Vagina (tissue), 2 donors: ENCODE data around the gene COL16A1. TPM values are rescaled to one million over a fixed set of nuclear protein-coding genes. Genes with fewer than 3 reads are reported as not detected.

Source experiments
- DNase-seq, 2 donors: peaks; one replicate each; pipeline ENCODE4 v3.0.0-alpha.2; 2017; ENCODE audit errors: extremely low spot score in 2 of 2
- H3K27ac ChIP-seq: fragments of 200-600 bp; sonication (generic); one replicate; pipeline ENCODE4 v1.5.1; 2019
- H3K27me3 ChIP-seq: fragments of 200-600 bp; sonication (generic); one replicate; pipeline ENCODE4 v1.5.1; 2019
- H3K36me3 ChIP-seq, 2 donors: fragments of 200-600 bp; sonication (generic); one replicate each; pipeline ENCODE4 v1.5.1; 2017 to 2019
- H3K4me1 ChIP-seq: fragments of 200-600 bp; sonication (generic); one replicate; pipeline ENCODE4 v1.5.1; 2019
- H3K4me3 ChIP-seq, 2 donors: fragments of 200-600 bp; sonication (generic); 1 replicate in 1 of 2; 2 replicates in 1 of 2; pipeline ENCODE4 v1.5.1; 2016 to 2019
- H3K9me3 ChIP-seq: fragments of 200-600 bp; sonication (generic); one replicate; pipeline ENCODE4 v1.5.1; 2019
- CTCF ChIP-seq, 3 experiments: fragments of 450-650 bp in 2 of 3; fragments of 200-600 bp in 1 of 3; sonication (generic) in 1 of 3; IDR thresholded peaks; one replicate each; pipeline ENCODE4 v1.5.1; 2017 to 2019; ENCODE audit warnings: antibody characterized with exemption in 3 of 3, mild to moderate bottlenecking in 2 of 3, moderate library complexity in 2 of 3
- POLR2A ChIP-seq, 2 donors: fragments of 450-650 bp; IDR thresholded peaks; one replicate each; pipeline ENCODE4 v1.6.1; 2017; ENCODE audit warnings: antibody characterized with exemption in 2 of 2, mild to moderate bottlenecking in 2 of 2, moderate library complexity in 2 of 2
- POLR2AphosphoS5 ChIP-seq, 2 donors: sonication (generic); formaldehyde crosslinking; IDR thresholded peaks; one replicate each; pipeline ENCODE4 v1.9.0; 2017; ENCODE audit warnings: antibody characterized with exemption in 2 of 2, mild to moderate bottlenecking in 2 of 2, low read depth in 1 of 2; ENCODE audit not compliant: insufficient read depth in 1 of 2
- intact Hi-C: fragments of 100-400 bp; cut with DNase I; formaldehyde crosslinking; loops from one replicate; pipeline ENCODE4 v1.15.1; 2023
- total RNA-seq: library from RNA; depleted of rRNA; stranded (reverse); fragments of >200 nt; gene quantifications from one replicate; pipeline ENCODE4 v1.2.3, GENCODE V29; 2016

COL16A1 gene
- total RNA-seq, 1 donor from 2014 or later: 82.3 TPM

DNA sequence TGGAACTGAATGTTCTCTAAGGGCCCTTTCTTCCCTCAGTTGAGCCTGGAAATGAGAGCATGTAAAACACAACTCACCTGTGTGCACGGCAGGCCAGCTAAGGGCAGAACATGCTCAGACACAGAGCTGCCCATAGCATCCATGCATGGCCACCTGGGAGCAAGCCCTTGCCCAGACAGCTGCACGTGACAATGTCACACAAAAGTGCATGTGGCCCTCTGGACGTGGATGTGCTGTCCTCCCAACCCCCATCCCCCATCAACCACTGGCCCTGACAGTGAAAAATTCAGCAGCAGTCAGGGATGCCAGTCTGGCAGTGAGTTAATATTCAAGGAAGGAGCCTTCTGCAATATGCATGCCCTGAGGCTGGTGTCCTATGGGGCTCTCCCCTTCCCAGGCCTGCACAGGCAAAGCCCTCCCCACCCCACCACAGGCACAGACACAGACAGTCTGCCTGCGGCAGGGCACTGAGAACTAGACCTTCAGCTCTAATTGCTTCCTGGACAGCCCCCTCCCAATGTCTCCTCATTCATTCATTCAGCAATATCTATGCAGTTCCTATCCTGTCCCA lies 14.6 kb upstream of the COL16A1 start:
- intact Hi-C loops: loop anchor here (5.0 kb wide), 2 partner anchors 51 to 69 kb away; no protein-coding TSS in a partner anchor
- H3K27ac ChIP-seq: no peak overlapping the region
- no peak for TF ChIP-seq POLR2AphosphoS5 (IDR thresholded peaks at IDR 0.05; ENCODE audit: insufficient read depth in 1 of 2, low read depth in 1 of 2)
- TF ChIP-seq POLR2A (IDR thresholded peaks at IDR 0.05): no peak
- no peak for TF ChIP-seq CTCF (IDR thresholded peaks at IDR 0.05)
- no peaks in the 10 kb centered on the region for H3K36me3 ChIP-seq
- DNase-seq: no peak
- H3K4me1 ChIP-seq: peaks cover 24% of the 10 kb centered on the region
- H3K4me3 ChIP-seq: no peak overlapping the region
- H3K9me3 ChIP-seq: no peaks in the 10 kb centered on the region
- no peaks in the 10 kb centered on the region for H3K27me3 ChIP-seq

GRCh38 chr1:31717341-31717740 lies 13.5 kb upstream of the COL16A1 start:
- no peak overlapping the region for H3K27ac ChIP-seq
- H3K9me3 ChIP-seq: no peaks in the 10 kb centered on the region
- H3K27me3 ChIP-seq: no peaks in the 10 kb centered on the region
- DNase-seq: no peak
- H3K36me3 ChIP-seq: no peaks in the 10 kb centered on the region
- intact Hi-C loops: loop anchor here (5.0 kb wide), 2 partner anchors 50 to 70 kb away; no protein-coding TSS in a partner anchor
- H3K4me1 ChIP-seq: peaks cover 35% of the 10 kb centered on the region
- no peak for TF ChIP-seq CTCF (IDR thresholded peaks at IDR 0.05)
- TF ChIP-seq POLR2AphosphoS5 (IDR thresholded peaks at IDR 0.05; ENCODE audit: insufficient read depth in 1 of 2, low read depth in 1 of 2): no peak
- TF ChIP-seq POLR2A (IDR thresholded peaks at IDR 0.05): no peak
- H3K4me3 ChIP-seq: no peak overlapping the region

DNA sequence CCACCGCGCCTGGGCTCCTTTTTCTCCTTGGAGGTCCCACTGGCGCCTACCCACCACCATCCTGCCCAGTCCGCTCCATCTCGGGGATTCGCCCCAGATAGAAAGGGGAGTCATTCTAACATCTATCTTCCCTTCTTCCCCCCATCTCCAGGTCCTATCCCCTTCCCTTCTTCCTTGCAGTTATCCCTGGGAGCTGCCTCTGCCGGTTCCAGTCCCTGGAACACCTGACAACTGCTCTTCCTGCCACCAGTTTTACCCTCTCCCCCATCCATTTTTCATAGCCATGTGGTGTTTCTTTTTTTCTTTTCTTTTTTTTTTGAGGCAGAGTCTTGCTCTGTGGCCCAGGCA lies 12.0 kb upstream of the COL16A1 start:
- intact Hi-C loops: loop anchor here (5.0 kb wide), 2 partner anchors 49 to 71 kb away; no protein-coding TSS in a partner anchor
- peak overlapping the region; percentile 39 to 58 for H3K4me3 ChIP-seq
- peak overlapping the region; percentile 90 for H3K27ac ChIP-seq
- no peaks in the 10 kb centered on the region for H3K9me3 ChIP-seq
- no peaks in the 10 kb centered on the region for H3K27me3 ChIP-seq
- no peaks in the 10 kb centered on the region for H3K36me3 ChIP-seq
- no peak for TF ChIP-seq POLR2A (IDR thresholded peaks at IDR 0.05)
- no peak for TF ChIP-seq CTCF (IDR thresholded peaks at IDR 0.05)
- no peak for TF ChIP-seq POLR2AphosphoS5 (IDR thresholded peaks at IDR 0.05; ENCODE audit: insufficient read depth in 1 of 2, low read depth in 1 of 2)
- no peak for DNase-seq
- H3K4me1 ChIP-seq: peaks cover 46% of the 10 kb centered on the region

DNA sequence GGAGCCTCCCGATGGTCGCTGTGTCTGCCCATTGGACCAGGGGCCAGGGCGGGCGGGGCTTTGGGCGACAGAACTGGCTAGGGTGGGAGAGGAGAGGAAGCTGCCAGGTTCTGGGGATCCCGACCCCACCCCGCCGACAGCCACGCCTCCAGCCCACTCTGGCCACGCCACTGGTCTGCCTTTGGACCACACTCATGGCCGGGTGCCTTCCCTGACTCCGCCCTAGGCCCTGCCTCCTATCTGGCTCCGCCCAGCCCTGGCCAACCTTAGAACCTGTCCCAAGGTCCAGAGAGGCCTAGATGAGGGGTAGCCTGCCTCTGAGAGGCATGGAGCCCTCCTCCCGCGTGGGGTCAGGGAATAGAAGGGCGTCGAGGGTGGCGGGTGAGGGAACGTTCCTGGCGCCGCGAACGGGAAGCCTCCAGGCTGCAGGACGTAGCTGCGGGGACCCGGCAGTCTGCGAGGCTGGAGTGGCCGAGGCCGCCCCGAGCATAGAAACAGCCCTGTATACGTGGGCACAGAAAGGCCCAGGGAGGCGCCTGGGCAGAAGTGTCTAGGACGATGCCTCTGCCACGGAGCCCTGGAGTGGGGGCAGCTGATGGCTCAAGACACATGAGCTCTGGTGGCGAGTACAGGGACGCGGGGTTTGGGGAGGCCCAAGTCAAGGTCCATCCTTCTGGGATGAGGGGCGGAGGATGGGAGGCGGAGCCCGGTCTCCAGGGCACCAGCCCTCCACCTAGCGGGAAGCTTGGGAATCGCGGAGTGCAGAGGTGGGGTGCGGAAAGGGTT lies 11.5 kb upstream of the COL16A1 start:
- intact Hi-C loops: loop anchor here (5.0 kb wide), 2 partner anchors 48 to 72 kb away; no protein-coding TSS in a partner anchor
- Histone ChIP-seq H3K27me3 (no peaks in the 10 kb centered on the region), H3K36me3 (no peaks in the 10 kb centered on the region), H3K9me3 (no peaks in the 10 kb centered on the region), H3K4me3 (peak overlapping the region; percentile 39 to 58), H3K27ac (peak overlapping the region; percentile 90), H3K4me1 (peaks cover 46% of the 10 kb centered on the region)
- peak in 1 of 2 donors; percentile 96 for DNase-seq
- TF ChIP-seq POLR2A (IDR thresholded peaks at IDR 0.05): peak in 1 of 2 donors; percentile 64
- peak; percentile 58 to 96 for TF ChIP-seq POLR2AphosphoS5 (IDR thresholded peaks at IDR 0.05; ENCODE audit: insufficient read depth in 1 of 2, low read depth in 1 of 2)
- TF ChIP-seq CTCF (IDR thresholded peaks at IDR 0.05): peak; percentile 36 to 81 (median 80)
